K562 (cell line): Measurements from ENCODE around the gene MAD1L1. TPM values are rescaled to one million over a fixed set of nuclear protein-coding genes. Genes with fewer than 3 reads are reported as not detected.

Source experiments
- ATAC-seq: fragments of 200-7000 bp; cut with Tn5 transposase; 3 replicates; pipeline ENCODE4 v1.9.1; 2020; ENCODE audit warnings: moderate library complexity
- BruUV-seq: library from RNA; stranded (reverse); fragments of 400-500 nt; replicated peaks from 2 replicates; lab custom pipeline; 2021; lab: Mats Ljungman, UMichigan
- CTCF ChIA-PET: fragments of 300-600 bp; formaldehyde crosslinking; extraction: SDS; loops from one replicate; lab custom pipeline; 2021; ENCODE audit warnings: low intra/inter-chr PET ratio; lab: Yijun Ruan, JAX
- POLR2A ChIA-PET: fragments of 300-600, 350-650 bp; sonication (Branson Sonifier 250); formaldehyde crosslinking; extraction: SDS; loops from one replicate; lab custom pipeline; 2021; ENCODE audit warnings: antibody characterized with exemption, inconsistent platforms; lab: Yijun Ruan, JAX
- DNase-seq, 4 experiments: peaks; one replicate each; pipeline versions ENCODE4 v3.0.0 to v3.0.0-alpha.2; 2011 to 2018; ENCODE audit warnings: low spot score in 3 of 4, mixed read lengths in 3 of 4; ENCODE audit errors: extremely low read depth in 1 of 4
- FAIRE-seq: peaks from 2 replicates; lab custom pipeline; 2011; peaks lifted over from hg19 to GRCh38; lab: Jason Lieb, UNC
- H2AFZ ChIP-seq: 2 replicates; pipeline ENCODE4 v1.6.0; 2011; ENCODE audit warnings: low read depth, low read length, control low read depth, inconsistent platforms
- H3K27ac ChIP-seq: fragments of 200-600 bp; 3 replicates; pipeline ENCODE4 v1.8.0; 2011; ENCODE audit warnings: low read depth, mild to moderate bottlenecking, control low read depth, inconsistent platforms, low read length, moderate library complexity, mixed read lengths; ENCODE audit errors: extremely low read depth
- H3K27me3 ChIP-seq, 2 experiments: fragments of 300-600 bp in 1 of 2; 2 replicates in 1 of 2; 3 replicates in 1 of 2; pipeline versions ENCODE4 v1.6.0 to v1.8.0; 2011; ENCODE audit warnings: inconsistent platforms in 2 of 2, low read length in 2 of 2, mild to moderate bottlenecking in 1 of 2, mixed read lengths in 1 of 2, moderate library complexity in 1 of 2; ENCODE audit not compliant: control insufficient read depth in 2 of 2, insufficient read depth in 2 of 2
- H3K36me3 ChIP-seq: fragments of 300-600 bp; 3 replicates; pipeline ENCODE4 v1.8.0; 2011; ENCODE audit warnings: mild to moderate bottlenecking, low read length, inconsistent platforms; ENCODE audit not compliant: control insufficient read depth, insufficient read depth
- H3K4me1 ChIP-seq, 2 experiments: fragments of 200-600 bp in 1 of 2; replicated peaks in 1 of 2; 2 replicates in 1 of 2; 3 replicates in 1 of 2; pipeline versions ENCODE4 v1.5.1 to v1.8.0; 2011; ENCODE audit warnings: inconsistent platforms in 2 of 2, low read length in 2 of 2, mild to moderate bottlenecking in 1 of 2, mixed read lengths in 1 of 2, moderate library complexity in 1 of 2; ENCODE audit not compliant: control insufficient read depth in 2 of 2, insufficient read depth in 2 of 2
- H3K4me2 ChIP-seq: 2 replicates; pipeline ENCODE4 v1.6.1; 2011; ENCODE audit warnings: low read length, control low read depth, inconsistent platforms, mixed read lengths; ENCODE audit not compliant: insufficient read depth
- H3K4me3 ChIP-seq: fragments of 200-600 bp; sonication (generic), shearing (Covaris generic); 2 replicates; pipeline ENCODE4 v1.5.1; 2016; ENCODE audit warnings: control low read depth, inconsistent platforms
- H3K79me2 ChIP-seq: fragments of 200-600 bp; 3 replicates; pipeline ENCODE4 v1.8.0; 2011; ENCODE audit warnings: low read length, inconsistent platforms; ENCODE audit not compliant: control insufficient read depth, insufficient read depth
- H3K9ac ChIP-seq, 2 experiments: 2 replicates each; pipeline versions ENCODE4 v1.6.0 to v1.6.1; 2011; ENCODE audit warnings: low read depth in 2 of 2, low read length in 2 of 2, control low read depth in 1 of 2, inconsistent platforms in 1 of 2, mild to moderate bottlenecking in 1 of 2, mixed read lengths in 1 of 2; ENCODE audit not compliant: insufficient read depth in 1 of 2
- H3K9me1 ChIP-seq: one replicate; pipeline ENCODE4 v1.6.0; 2011; ENCODE audit warnings: inconsistent platforms, mild to moderate bottlenecking, low read length, moderate library complexity; ENCODE audit not compliant: control insufficient read depth, insufficient read depth
- H3K9me3 ChIP-seq: replicated peaks from 2 replicates; pipeline ENCODE4 v1.5.1; 2011; ENCODE audit warnings: low read depth, low read length, inconsistent platforms; ENCODE audit not compliant: control insufficient read depth, insufficient read depth
- H4K20me1 ChIP-seq: replicated peaks from 2 replicates; pipeline ENCODE4 v1.6.1; 2011; ENCODE audit warnings: low read length, inconsistent platforms, mixed read lengths; ENCODE audit not compliant: control insufficient read depth, insufficient read depth
- FOXM1 ChIP-seq, 2 experiments: fragments of 450-650 bp in 1 of 2; sonication (generic) in 1 of 2; formaldehyde crosslinking in 1 of 2; IDR thresholded peaks; 2 replicates each; pipeline versions ENCODE4 v1.6.1 to v1.9.0; 2017 to 2022; ENCODE audit warnings: low read depth in 2 of 2, mild to moderate bottlenecking in 2 of 2, missing genetic modification reagents in 1 of 2, moderate library complexity in 1 of 2
- WGBS: fragments of 100-300 bp; shearing (Covaris generic); methylation state at CpG from one replicate; pipeline ENCODE4 v1.1.6; 2016; ENCODE audit warnings: low coverage, mixed read lengths; ENCODE audit not compliant: insufficient coverage; ENCODE audit errors: missing lambda C conversion rate; 5-methylcytosine and 5-hydroxymethylcytosine counted together
- in situ Hi-C: fragments of 300-500 bp; cut with MboI; formaldehyde crosslinking; loops from 4 replicates; pipeline ENCODE4 v1.15.0; 2018; ENCODE audit warnings: inconsistent platforms, mixed read lengths
- intact Hi-C: fragments of 100-400 bp; cut with micrococcal nuclease; formaldehyde crosslinking; loops from 2 replicates; pipeline ENCODE4 v1.14.2; 2022
- polyA plus RNA-seq, 8 experiments: library from polyadenylated mRNA; depleted of rRNA in 4 of 8; stranded (reverse) in 5 of 8; unstranded in 3 of 8; fragments of >200 nt; fragmentation: Nextera tagmentation in 2 of 8; fragmentation: Illumina TruSeq in 1 of 8; extraction: Ambion mirVana in 2 of 8; extraction: Trizol in 1 of 8; gene quantifications; 2 replicates each; pipeline versions ENCODE4 v1.2.1 to v1.2.3, GENCODE V29; 2011 to 2014; ENCODE audit warnings: inconsistent platforms in 1 of 8, missing spikeins in 1 of 8
- total RNA-seq, 7 experiments: library from RNA; depleted of rRNA in 6 of 7; stranded (reverse); fragments of >200 nt in 6 of 7; fragmentation: Illumina TruSeq in 2 of 7; extraction: Trizol in 2 of 7; gene quantifications; 2 replicates each; pipeline versions ENCODE4 v1.2.1 to v1.2.3, GENCODE V29; 2011 to 2021; ENCODE audit warnings: low replicate concordance in 1 of 7
- TF ChIP-seq, protein P1 (sequence below): sonication (generic); formaldehyde crosslinking; IDR thresholded peaks from 2 replicates; pipeline ENCODE4 v1.8.1; 2023; ENCODE audit warnings: mild to moderate bottlenecking, missing genetic modification reagents
- TF ChIP-seq, protein P2 (sequence below), 2 experiments: fragments of 250-450 bp in 1 of 2; fragments of 450-650 bp in 1 of 2; sonication (Bioruptor Pico) in 1 of 2; IDR thresholded peaks; 2 replicates each; pipeline versions ENCODE4 v1.6.1 to v1.8.0; 2016 to 2021; ENCODE audit warnings: mild to moderate bottlenecking in 2 of 2, moderate library complexity in 2 of 2, missing compliant biosample characterization in 1 of 2, missing genetic modification characterization in 1 of 2

Gene MAD1L1
- total and polyA plus RNA-seq, 9 of the 15 experiments (the other 6 are each of a cell fraction or from before 2014, with no cell fraction given), result 1.7 to 89.7 (median 18.0) TPM

DNA sequence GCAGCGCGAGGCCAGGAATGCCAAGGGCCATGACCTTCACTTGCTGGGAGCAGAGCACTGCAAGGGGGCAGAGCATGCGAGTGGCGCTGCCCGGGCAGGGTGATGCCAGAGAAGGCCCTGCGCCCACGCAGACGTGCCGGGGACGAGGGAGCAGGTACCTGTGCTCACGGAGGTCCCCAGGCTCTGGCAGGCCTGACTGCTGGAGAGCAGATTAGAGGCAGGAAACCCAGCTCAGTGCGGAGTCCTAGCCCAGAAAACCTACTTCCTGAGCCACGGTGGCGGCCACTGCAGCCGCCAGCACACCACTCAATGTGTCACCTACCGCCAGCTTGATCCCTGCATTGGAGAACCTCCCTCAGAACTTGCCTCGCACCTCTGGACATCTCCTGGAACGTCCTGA is 148.4 kb downstream of the MAD1L1 start:
- in situ Hi-C loops (no loop called here), intact Hi-C loops (no loop called here)
- no peak overlapping the region for H3K27ac ChIP-seq
- WGBS, result 95% methylated on average over 16 of the region's 18 CpGs
- no peak for DNase-seq
- no TSS peak for BruUV-seq
- peaks cover 3% of the 10 kb centered on the region for H3K9me1 ChIP-seq
- H2AFZ ChIP-seq, result no peak overlapping the region
- no peak for FAIRE-seq
- TF ChIP-seq, protein P1, sequence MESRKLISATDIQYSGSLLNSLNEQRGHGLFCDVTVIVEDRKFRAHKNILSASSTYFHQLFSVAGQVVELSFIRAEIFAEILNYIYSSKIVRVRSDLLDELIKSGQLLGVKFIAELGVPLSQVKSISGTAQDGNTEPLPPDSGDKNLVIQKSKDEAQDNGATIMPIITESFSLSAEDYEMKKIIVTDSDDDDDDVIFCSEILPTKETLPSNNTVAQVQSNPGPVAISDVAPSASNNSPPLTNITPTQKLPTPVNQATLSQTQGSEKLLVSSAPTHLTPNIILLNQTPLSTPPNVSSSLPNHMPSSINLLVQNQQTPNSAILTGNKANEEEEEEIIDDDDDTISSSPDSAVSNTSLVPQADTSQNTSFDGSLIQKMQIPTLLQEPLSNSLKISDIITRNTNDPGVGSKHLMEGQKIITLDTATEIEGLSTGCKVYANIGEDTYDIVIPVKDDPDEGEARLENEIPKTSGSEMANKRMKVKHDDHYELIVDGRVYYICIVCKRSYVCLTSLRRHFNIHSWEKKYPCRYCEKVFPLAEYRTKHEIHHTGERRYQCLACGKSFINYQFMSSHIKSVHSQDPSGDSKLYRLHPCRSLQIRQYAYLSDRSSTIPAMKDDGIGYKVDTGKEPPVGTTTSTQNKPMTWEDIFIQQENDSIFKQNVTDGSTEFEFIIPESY (CRISPR knock-in tag), result peak; percentile 85
- TF ChIP-seq FOXM1 (IDR thresholded peaks at IDR 0.05; ENCODE audit: low read depth) (no peak), FOXM1 (CRISPR knock-in tag; IDR thresholded peaks at IDR 0.05; ENCODE audit: low read depth) (no peak)
- TF ChIP-seq, protein P2, sequence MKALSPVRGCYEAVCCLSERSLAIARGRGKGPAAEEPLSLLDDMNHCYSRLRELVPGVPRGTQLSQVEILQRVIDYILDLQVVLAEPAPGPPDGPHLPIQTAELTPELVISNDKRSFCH (CRISPR knock-in tag; IDR thresholded peaks at IDR 0.05), result no peak
- TF ChIP-seq, protein P2 (tag; IDR thresholded peaks at IDR 0.05), result no peak
- no peak overlapping the region for H3K4me2 ChIP-seq
- H3K4me3 ChIP-seq, result no peak overlapping the region
- H3K9ac ChIP-seq, result peak overlapping the region in 1 of 2 experiments; percentile 20; a peak in 1 of 4 replicates
- CTCF ChIA-PET, result no interaction called here
- H3K36me3 ChIP-seq, result peaks cover 4% of the 10 kb centered on the region; the same call in 1 of the 3 replicates
- H4K20me1 ChIP-seq, result 0 out of 2 replicates have a peak, but pooled peaks cover 3% of the 10 kb centered on the region
- POLR2A ChIA-PET, result no interaction called here
- H3K27me3 ChIP-seq, result no peaks in the 10 kb centered on the region
- ATAC-seq, result no peak
- peaks cover 10 to 61% of the 10 kb centered on the region in 2 experiments for H3K4me1 ChIP-seq
- no peaks in the 10 kb centered on the region for H3K79me2 ChIP-seq
- no peaks in the 10 kb centered on the region for H3K9me3 ChIP-seq
